Upper lobe of left lung (tissue), 6 donors: ENCODE results near the gene ITIH5. TPM values are rescaled to one million over a fixed set of nuclear protein-coding genes. Genes with fewer than 3 reads are reported as not detected.

Experiments
- ATAC-seq, 2 donors: fragments of 200-7000 bp; cut with Tn5 transposase; one replicate each; pipeline ENCODE4 v1.9.1; 2022; ENCODE audit warnings: mild to moderate bottlenecking in 2 of 2, moderate library complexity in 2 of 2; ENCODE audit not compliant: low FRiP score in 2 of 2
- DNase-seq, 2 donors: peaks; one replicate each; pipeline ENCODE4 v3.0.0-alpha.2; 2019 to 2020
- H3K27ac ChIP-seq, 4 donors: fragments of 200-600 bp; sonication (generic); one replicate each; pipeline ENCODE4 v1.5.1; 2016 to 2019
- H3K27me3 ChIP-seq, 4 donors: fragments of 200-600 bp; sonication (generic); one replicate each; pipeline ENCODE4 v1.5.1; 2017 to 2019
- H3K36me3 ChIP-seq, 4 donors: fragments of 200-600 bp; sonication (generic); one replicate each; pipeline ENCODE4 v1.5.1; 2016 to 2019
- H3K4me1 ChIP-seq, 4 donors: fragments of 200-600 bp; sonication (generic); one replicate each; pipeline ENCODE4 v1.5.1; 2018 to 2019
- H3K4me3 ChIP-seq, 4 donors: fragments of 200-600 bp; sonication (generic); one replicate each; pipeline ENCODE4 v1.5.1; 2017 to 2019; ENCODE audit warnings: mild to moderate bottlenecking in 2 of 4, moderate library complexity in 1 of 4
- H3K9me3 ChIP-seq, 4 donors: fragments of 200-600 bp; sonication (generic); one replicate each; pipeline ENCODE4 v1.5.1; 2018 to 2019
- CTCF ChIP-seq, 6 experiments: fragments of 450-650 bp in 4 of 6; fragments of 200-600 bp in 2 of 6; sonication (generic) in 2 of 6; IDR thresholded peaks; one replicate each; pipeline ENCODE4 v1.5.1; 2016 to 2019; ENCODE audit warnings: antibody characterized with exemption in 6 of 6
- EP300 ChIP-seq, 4 donors: sonication (generic); formaldehyde crosslinking; IDR thresholded peaks; one replicate each; pipeline ENCODE4 v1.5.1; 2017; ENCODE audit warnings: antibody characterized with exemption in 4 of 4, control low read depth in 2 of 4
- POLR2A ChIP-seq, 4 donors: fragments of 450-650 bp; IDR thresholded peaks; one replicate each; pipeline ENCODE4 v1.5.1; 2016 to 2017; ENCODE audit warnings: antibody characterized with exemption in 4 of 4, mild to moderate bottlenecking in 2 of 4
- POLR2AphosphoS5 ChIP-seq, 2 donors: sonication (generic); formaldehyde crosslinking; IDR thresholded peaks; one replicate each; pipeline ENCODE4 v1.5.1; 2017; ENCODE audit warnings: antibody characterized with exemption in 2 of 2
- WGBS, 2 donors: methylation state at CpG; one replicate each; pipeline ENCODE4 v1.1.5; 2017 to 2018; 5-methylcytosine and 5-hydroxymethylcytosine counted together
- total RNA-seq, 6 donors: library from RNA; depleted of rRNA in 4 of 6; stranded (reverse); fragments of >200 nt in 4 of 6; gene quantifications; one replicate each; pipeline versions ENCODE4 v1.1.0 to v1.2.1, GENCODE V29; 2016 to 2021
- donor health status: DM: no; HTN: no; CAD: no; lungs with moderate emphysema.
- donor health status: DM: no; HTN: yes; CAD: no; lungs with severe emphysema.

The ITIH5 gene
- total RNA-seq, 6 donors from 2014 or later: 9.7 to 21.0 (median 11.6) TPM

GRCh38 chr10:7563368-7563767 is 103.4 kb downstream of the ITIH5 start:
- Histone ChIP-seq H3K27me3 (no peaks in the 10 kb centered on the region), H3K4me1 (peaks cover 6 to 19% (median 12%) of the 10 kb centered on the region in 4 donors), H3K9me3 (no peaks in the 10 kb centered on the region), H3K4me3 (no peak overlapping the region), H3K36me3 (no peaks in the 10 kb centered on the region), H3K27ac (peak overlapping the region; percentile 18 to 59 (median 44))
- DNase-seq (no peak), ATAC-seq (peak; percentile 34 to 38)
- peak in 1 of 2 donors; percentile 20 for TF ChIP-seq POLR2AphosphoS5 (IDR thresholded peaks at IDR 0.05)
- TF ChIP-seq EP300 (IDR thresholded peaks at IDR 0.05): no peak
- TF ChIP-seq POLR2A (IDR thresholded peaks at IDR 0.05): no peak
- no peak for TF ChIP-seq CTCF (IDR thresholded peaks at IDR 0.05)
- 36 to 40% methylated on average over 7 of the region's 7 CpGs for WGBS, 2 donors

- no peak for TF ChIP-seq POLR2AphosphoS5 (IDR thresholded peaks at IDR 0.05)
- TF ChIP-seq POLR2A (IDR thresholded peaks at IDR 0.05): no peak
- TF ChIP-seq EP300 (IDR thresholded peaks at IDR 0.05): no peak
- TF ChIP-seq CTCF (IDR thresholded peaks at IDR 0.05): no peak
- H3K4me1 ChIP-seq: peaks cover 6 to 19% (median 12%) of the 10 kb centered on the region in 4 donors
- H3K36me3 ChIP-seq: no peaks in the 10 kb centered on the region
- H3K27me3 ChIP-seq: no peaks in the 10 kb centered on the region
- H3K27ac ChIP-seq: peak overlapping the region in 2 of 4 donors; percentile 4 to 21
- no peak overlapping the region for H3K4me3 ChIP-seq
- ATAC-seq: peak in 1 of 2 donors; percentile 53
- no peak for DNase-seq
- 74 to 77% methylated on average over 6 of the region's 6 CpGs for WGBS, 2 donors
- H3K9me3 ChIP-seq: no peaks in the 10 kb centered on the region
Measured at GRCh38 chr10:7561985-7562384, 104.8 kb downstream of the ITIH5 start.

GRCh38 chr10:7561216-7561893 is 105.4 kb downstream of the ITIH5 start:
- H3K4me1 ChIP-seq: peaks cover 6 to 19% (median 12%) of the 10 kb centered on the region in 4 donors
- DNase-seq (no peak), ATAC-seq (peak in 1 of 2 donors; percentile 75)
- H3K27ac ChIP-seq: peak overlapping the region in 2 of 4 donors; percentile 4 to 21
- H3K27me3 ChIP-seq: no peaks in the 10 kb centered on the region
- H3K4me3 ChIP-seq: no peak overlapping the region
- no peak for TF ChIP-seq CTCF (IDR thresholded peaks at IDR 0.05)
- no peak for TF ChIP-seq POLR2A (IDR thresholded peaks at IDR 0.05)
- TF ChIP-seq EP300 (IDR thresholded peaks at IDR 0.05): no peak
- TF ChIP-seq POLR2AphosphoS5 (IDR thresholded peaks at IDR 0.05): no peak
- H3K9me3 ChIP-seq: no peaks in the 10 kb centered on the region
- H3K36me3 ChIP-seq: no peaks in the 10 kb centered on the region
- 52 to 66% methylated on average over 19 of the region's 19 CpGs for WGBS, 2 donors

- ATAC-seq (peak in 1 of 2 donors; percentile 5), DNase-seq (no peak)
- Histone ChIP-seq H3K27ac (no peak overlapping the region), H3K27me3 (no peaks in the 10 kb centered on the region), H3K36me3 (no peaks in the 10 kb centered on the region), H3K4me1 (peaks cover 6 to 19% (median 12%) of the 10 kb centered on the region in 4 donors), H3K9me3 (no peaks in the 10 kb centered on the region), H3K4me3 (no peak overlapping the region)
- 58% methylated on average over 4 of the region's 4 CpGs for WGBS, 2 donors
- TF ChIP-seq EP300 (IDR thresholded peaks at IDR 0.05) (no peak), POLR2A (IDR thresholded peaks at IDR 0.05) (no peak), POLR2AphosphoS5 (IDR thresholded peaks at IDR 0.05) (no peak)
Measured at GRCh38 chr10:7560519-7560918, 106.2 kb downstream of the ITIH5 start.

- H3K4me1 ChIP-seq: peaks cover 6 to 19% (median 12%) of the 10 kb centered on the region in 4 donors
- no peak for DNase-seq
- no peak overlapping the region for H3K27ac ChIP-seq
- no peak for ATAC-seq
- TF ChIP-seq POLR2AphosphoS5 (IDR thresholded peaks at IDR 0.05): no peak
- TF ChIP-seq EP300 (IDR thresholded peaks at IDR 0.05): no peak
- no peaks in the 10 kb centered on the region for H3K9me3 ChIP-seq
- H3K36me3 ChIP-seq: no peaks in the 10 kb centered on the region
- H3K4me3 ChIP-seq: no peak overlapping the region
- 57 to 67% methylated on average over 3 of the region's 3 CpGs for WGBS, 2 donors
- H3K27me3 ChIP-seq: no peaks in the 10 kb centered on the region
Measured at GRCh38 chr10:7559386-7559785, 107.4 kb downstream of the ITIH5 start.
